Stimulated activated CD8-positive, alpha-beta memory T cell treated with anti-CD3 and anti-CD28 coated beads, Interleukin-2, amount 100 ng/mL, for 1 hour (primary cell): ENCODE data around the gene CKAP2.
"Not testable (repeated sequence)": the region's sequence is repeated elsewhere in the genome, so short reads cannot be mapped to it uniquely, and the experiment has no call there.

ENCODE experiments used
- DNase-seq, 2 donors: peaks; one replicate each; pipeline ENCODE4 v3.0.0-alpha.2; 2020; ENCODE audit warnings: low read depth in 2 of 2

Gene CKAP2, protein sequence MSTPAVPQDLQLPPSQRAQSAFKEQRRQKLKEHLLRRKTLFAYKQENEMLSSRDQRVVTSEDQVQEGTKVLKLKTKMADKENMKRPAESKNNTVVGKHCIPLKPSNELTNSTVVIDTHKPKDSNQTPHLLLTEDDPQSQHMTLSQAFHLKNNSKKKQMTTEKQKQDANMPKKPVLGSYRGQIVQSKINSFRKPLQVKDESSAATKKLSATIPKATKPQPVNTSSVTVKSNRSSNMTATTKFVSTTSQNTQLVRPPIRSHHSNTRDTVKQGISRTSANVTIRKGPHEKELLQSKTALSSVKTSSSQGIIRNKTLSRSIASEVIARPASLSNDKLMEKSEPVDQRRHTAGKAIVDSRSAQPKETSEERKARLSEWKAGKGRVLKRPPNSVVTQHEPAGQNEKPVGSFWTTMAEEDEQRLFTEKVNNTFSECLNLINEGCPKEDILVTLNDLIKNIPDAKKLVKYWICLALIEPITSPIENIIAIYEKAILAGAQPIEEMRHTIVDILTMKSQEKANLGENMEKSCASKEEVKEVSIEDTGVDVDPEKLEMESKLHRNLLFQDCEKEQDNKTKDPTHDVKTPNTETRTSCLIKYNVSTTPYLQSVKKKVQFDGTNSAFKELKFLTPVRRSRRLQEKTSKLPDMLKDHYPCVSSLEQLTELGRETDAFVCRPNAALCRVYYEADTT

DNA sequence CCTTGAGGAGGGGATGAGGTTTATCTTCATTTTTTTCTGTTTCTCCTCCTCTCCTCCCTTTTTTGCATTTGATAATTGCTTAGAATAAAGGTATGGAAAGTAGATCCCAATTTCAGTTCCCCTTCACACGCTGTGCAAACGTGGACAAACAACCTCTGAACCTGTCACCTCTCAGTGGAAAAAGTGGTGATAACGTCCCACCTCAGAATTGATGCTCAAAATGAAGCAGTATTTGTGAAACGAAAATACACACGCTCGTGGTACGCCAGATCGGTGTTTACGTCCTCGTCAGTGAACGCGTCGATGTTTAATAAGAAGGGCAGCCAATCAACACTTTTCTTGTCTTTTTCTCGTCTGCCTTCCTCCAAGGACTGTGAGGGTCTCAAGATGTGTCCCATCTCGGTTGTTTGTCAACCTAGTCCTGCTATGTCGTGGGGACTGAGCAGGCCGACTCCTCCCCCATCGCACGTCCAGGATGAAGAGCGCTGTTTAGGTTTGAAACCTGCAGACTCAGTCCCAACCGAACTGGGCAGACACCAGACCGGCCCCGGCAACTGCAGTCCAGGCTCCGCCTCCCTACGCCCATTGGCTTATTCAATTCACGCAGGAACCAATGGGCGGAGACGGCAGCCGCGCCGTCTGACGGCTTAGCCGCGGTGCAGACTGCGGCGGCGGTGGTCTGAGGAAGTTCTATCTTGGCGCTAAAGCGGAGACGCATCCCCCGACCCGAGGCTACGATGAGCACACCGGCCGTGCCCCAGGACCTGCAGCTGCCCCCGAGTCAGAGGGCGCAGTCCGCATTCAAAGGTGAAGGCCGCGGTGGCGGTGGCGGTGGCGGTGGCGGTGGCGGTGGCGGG lies at the start of gene CKAP2:
Gene CKAP2 (plus strand): TSS at position 659 of the 857 bp plus-strand sequence. CDS start 79 bp downstream, at position 738.
- peak; percentile 82 to 87 for DNase-seq

DNA sequence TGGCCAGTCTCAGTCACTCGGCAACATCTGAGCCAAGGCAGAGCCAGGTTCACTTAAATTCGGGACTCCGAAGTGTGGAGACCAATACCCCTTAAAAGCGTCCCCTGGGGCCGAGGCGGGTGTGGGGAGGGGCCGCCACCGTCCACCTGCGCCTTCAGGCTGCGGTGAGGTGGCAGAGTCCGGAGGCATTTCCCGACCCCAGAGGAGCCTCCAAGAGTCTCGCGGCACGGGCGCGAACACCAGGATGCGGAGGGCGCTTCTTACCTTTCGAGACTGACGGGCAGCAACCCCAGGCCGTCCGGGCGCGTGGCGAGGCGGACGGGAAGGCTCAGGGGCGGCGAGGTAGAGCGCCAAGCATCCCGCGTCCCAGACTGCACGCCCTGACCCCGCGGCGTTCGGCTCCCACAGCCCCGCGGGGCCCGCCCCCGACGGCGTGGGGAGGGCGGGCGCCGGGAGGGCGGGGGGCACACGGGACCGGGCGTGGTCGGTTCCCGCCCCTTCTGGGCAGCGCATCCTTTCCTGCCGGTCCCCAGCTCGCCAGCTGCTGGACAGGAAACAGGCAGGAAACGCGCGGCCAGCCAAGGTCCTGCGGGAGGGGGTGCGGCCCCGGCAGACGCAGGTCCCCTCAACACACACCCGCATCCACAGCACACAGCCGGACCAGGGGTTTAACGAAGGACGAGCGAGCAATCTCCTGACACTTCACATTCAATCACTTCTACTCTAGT lies 49.3 kb upstream of the CKAP2 start, which contains the start of gene THSD1:
Gene THSD1 (minus strand): TSS at position 406 of the 728 bp plus-strand sequence. CDS start 3,572 bp downstream, outside the sequence.
- no peak for DNase-seq

DNA sequence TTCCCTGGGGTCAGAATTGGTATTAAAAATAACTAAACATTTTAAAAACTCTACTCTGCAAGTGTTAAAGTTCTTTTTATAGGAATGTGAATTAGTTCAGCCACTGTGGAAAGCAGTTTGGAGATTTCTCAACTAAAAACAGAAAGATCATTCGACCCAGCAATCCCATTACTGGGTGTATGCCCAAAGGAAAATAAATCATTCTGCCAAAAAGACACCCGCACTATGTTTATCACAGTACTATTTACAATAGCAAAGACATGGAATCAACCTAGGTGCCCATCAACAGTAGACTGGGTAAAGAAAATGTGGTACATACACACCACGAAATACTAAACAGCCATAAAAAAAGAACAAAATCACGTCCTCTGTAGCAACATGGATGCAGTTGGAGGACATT lies 48.6 kb upstream of the CKAP2 start:
- no peak for DNase-seq

DNA sequence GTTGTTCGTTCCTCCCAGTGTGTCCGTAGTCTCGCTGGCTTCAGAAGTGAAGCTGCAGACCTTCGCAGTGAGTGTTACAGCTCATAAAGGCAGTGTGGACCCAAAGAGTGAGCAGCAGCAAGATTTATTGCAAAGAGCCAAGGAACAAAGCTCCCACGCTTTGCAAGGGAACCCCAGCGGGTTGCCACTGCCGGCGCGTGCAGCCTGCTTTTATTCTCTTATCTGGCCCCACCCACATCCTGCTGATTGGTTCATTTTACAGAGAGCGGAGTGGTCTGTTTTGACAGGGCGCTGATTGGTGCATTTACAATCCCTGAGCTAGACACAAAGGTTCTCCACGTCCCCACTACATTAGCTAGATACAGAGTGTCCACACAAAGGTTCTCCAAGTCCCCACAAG lies 47.8 kb upstream of the CKAP2 start:
- not testable (repeated sequence) for DNase-seq

DNA sequence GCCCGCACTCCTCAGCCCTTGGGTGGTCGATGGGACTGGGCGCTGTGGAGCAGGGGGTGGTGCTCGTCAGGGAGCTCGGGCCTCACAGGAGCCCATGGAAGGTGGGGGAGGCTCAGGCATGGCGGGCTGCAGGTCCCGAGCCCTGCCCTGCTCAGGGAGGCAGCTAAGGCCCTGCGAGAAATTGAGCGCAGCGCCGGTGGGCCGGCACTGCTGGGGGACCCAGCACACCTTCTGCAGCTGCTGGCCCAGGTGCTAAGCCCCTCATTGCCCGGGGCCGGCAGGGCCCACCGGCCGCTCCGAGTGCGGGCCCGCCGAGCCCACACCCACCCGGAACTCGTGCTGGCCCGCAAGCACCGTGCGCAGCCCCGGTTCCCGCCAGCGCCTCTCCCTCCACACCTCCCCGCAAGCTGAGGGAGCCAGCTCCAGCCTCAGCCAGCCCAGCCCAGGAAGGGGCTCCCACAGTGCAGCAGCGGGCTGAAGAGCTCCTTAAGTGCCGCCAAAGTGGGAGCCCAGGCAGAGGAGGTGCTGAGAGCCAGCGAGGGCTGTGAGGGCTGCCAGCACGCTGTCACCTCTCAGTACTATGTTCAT lies 47.1 kb upstream of the CKAP2 start:
- DNase-seq = not testable (repeated sequence)

DNA sequence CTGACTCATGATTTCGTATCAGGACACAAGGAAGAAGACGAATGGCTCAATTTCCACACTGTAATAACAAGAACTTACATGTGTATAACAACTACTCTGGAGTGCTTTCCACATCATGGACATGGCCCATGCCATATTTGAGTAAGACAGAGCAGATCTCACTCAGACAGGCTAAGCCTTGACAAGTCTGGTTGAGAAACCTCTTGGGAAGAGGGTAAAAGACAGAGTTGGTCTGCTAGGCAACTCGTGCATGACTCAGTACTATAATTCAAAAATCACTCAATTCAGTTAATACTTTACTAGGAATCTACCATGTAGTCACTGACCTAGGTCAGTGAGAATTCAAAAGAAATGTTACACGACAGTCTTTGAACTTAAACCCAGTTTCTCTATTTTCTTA lies 43.6 kb upstream of the CKAP2 start:
- no peak for DNase-seq

DNA sequence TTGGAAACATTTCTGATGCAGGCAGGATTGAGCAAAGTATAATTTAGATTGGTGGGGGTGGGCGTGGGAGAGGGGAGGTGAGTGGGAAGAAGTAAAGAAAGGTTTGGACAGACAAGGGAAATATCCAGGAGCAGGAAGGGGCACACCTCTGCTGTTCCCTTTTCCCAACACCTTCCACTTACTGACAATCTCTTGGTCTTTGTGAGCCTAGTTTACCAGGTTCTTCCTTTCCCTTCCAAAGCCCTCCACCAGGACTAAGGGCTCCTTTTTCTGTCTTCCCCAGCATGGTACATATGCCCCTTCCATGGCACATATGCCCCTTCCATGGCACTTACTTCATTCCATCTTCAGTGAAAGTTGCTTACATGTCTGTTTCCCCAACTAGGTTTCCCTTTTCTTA lies 43.1 kb upstream of the CKAP2 start:
- DNase-seq = no peak

GRCh38 chr13:52414051-52414450 lies 41.2 kb upstream of the CKAP2 start:
- DNase-seq = no peak

GRCh38 chr13:52414963-52415362 lies 40.3 kb upstream of the CKAP2 start:
- DNase-seq = no peak

DNA sequence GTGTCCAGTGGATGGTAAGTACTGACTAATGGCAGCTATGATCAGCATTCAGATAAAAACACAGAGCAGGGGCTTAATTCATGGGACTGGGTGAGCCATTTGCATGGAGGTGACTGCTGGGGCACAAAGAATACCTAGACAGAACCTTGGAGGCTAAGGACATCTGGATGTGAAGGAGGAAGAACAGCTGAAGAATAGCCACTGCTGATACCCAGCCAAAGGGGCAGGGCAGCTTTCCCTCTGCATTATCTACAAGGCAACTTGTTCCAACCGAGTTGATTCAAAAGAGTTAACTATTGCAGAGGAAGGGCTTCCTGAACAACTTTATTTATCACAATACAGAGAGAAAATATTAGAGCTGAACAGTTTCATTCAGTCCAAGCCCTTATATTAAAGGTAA lies 36.2 kb upstream of the CKAP2 start:
- DNase-seq = no peak

GRCh38 chr13:52421216-52421615 lies 34.1 kb upstream of the CKAP2 start:
- no peak for DNase-seq

- no peak for DNase-seq
Measured at GRCh38 chr13:52428295-52428694, 27.0 kb upstream of the CKAP2 start.

DNA sequence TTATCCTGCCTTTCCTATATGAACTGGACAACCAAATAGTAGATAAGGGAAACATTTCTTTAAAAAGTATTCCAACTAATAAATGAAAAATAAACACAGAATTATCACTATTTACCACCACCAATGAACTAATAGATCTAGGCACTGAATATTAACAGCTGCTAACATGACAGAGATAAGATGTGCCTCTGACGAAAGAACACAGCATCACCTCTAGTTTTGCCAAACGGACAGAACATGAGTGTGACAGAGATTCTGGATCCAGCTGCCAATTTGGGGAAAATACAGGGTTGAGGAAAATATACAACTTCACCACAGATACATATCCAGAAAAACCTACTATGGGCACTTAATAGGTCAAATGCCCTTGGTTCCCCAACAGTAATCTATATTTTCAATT lies 22.8 kb upstream of the CKAP2 start:
- DNase-seq = no peak

GRCh38 chr13:52446265-52446664 lies 9.0 kb upstream of the CKAP2 start:
- no peak for DNase-seq

- no peak for DNase-seq
Measured at GRCh38 chr13:52447354-52447753, 7.9 kb upstream of the CKAP2 start.

DNA sequence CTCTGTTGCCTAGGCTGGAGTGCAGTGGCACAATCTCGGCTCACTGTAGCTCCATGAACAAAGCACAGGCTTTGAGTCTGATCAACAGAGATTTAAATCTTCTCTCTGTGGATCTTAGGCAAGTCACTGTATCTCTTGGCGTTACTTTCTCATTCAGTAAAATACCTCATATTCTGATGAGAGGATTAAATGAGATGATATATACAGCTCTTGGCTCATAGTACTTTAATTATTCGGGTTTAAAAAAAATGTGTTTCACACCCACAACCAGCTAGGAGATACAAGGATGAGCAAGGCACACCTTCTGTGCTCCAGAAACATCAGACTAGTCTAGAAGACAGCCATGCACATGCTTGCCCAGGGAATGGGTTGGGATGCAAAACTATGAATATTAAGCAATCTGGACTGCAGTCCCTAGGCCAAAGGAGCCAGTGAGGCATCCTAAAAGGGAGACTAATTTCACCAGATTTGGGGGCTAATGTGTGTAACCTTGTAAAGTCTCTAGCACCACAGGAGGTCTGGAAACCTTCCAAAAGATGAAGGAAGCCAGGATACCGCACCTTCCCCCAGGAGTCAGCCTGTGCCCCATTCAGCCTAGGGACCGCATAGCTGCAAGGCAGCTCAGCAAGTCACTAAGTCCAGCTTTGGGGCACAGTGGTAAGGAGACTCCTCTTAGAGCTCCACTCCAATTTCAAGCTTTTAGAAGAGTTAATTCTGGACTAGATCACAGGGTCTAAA lies 7.3 kb upstream of the CKAP2 start:
- no peak for DNase-seq

DNA sequence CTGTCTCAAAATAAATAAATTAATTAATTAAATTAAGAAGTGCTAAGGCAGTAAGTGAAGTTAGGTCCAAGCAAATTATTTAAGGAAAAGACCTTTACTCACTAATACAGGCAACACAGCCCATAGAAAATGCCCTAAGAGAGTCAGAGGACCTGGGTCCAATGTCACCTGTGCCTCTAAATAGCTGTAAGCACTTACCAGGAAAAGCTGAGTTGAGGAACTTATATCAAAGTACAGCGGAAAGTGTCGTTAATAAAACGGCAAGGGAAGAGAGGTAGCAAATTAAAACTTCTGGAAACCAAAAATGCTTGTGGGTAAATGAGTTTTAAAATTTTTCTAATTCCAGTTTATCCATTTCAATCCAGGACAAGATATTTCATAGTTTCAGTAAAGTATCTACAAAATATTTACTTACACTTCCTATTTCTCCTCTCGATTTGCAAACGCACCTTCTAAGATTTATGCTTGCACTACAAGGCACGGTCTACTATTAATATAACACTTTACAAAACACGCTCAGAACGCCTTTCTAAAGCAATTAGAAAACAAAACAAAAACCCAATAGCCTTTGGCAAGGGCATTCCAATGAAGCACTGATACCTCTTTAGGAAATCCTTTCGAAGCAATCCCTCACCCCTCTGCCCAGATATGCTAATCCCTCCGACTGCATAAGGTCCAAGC lies 5.8 kb upstream of the CKAP2 start:
- DNase-seq = no peak

DNA sequence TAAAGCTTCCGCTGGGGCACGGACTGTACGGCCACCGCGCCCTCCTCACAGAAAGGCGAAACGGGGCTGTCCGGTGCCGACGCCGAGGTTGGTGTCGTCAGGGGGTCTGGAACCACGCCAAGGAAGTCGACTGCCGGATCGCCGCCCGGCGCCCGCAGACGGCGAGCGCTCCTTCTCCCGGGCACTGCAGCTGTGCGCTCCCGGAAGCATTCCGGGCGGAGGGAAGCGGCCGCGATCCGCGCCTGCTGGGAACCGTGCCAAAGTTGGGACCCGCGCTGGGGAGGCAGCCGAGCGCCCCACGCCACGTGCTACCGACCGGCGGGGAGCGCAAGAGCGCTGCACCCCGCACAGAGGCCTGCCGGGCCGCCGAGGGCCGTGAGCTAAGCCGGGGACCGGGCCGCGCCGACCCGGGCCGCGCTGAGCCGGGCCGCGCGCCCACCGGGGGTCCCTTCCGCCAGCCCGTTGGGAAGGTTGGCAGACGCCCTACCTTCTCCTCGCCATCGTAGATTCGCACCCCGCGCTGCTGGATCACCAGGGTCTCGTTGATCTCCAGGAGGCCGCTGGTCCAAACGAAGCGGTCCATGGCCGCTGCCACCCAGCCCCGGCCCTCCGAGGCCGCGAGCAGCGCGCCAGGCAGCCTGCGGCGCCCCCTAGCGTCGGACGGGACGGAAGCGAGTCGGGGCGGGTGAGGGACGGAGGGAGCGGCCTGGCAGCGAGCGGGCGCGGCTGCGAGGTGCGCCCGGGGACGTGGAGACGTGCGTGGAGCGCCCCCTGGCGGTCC lies 5.1 kb upstream of the CKAP2 start, which contains the start of gene VPS36:
Gene VPS36 (minus strand): TSS at position 623 of the 781 bp plus-strand sequence. CDS start 40 bp downstream, at position 583.
- DNase-seq = peak; percentile 91

- no peak for DNase-seq
Measured at GRCh38 chr13:52450793-52451116, 4.5 kb upstream of the CKAP2 start.
